AG04449 (cell line): ENCODE data around the gene KDM1A.

ENCODE experiments used
- CTCF ChIA-PET: fragments of 350-600 bp; formaldehyde crosslinking; extraction: SDS; loops from one replicate; lab custom pipeline; 2021; ENCODE audit warnings: antibody characterized with exemption; lab: Yijun Ruan, JAX
- POLR2A ChIA-PET: fragments of 400-600, 350-600 bp; formaldehyde crosslinking; extraction: SDS; loops from one replicate; lab custom pipeline; 2020; ENCODE audit warnings: antibody characterized with exemption, inconsistent platforms; lab: Yijun Ruan, JAX
- DNase-seq: peaks from one replicate; pipeline ENCODE4 v3.0.0-alpha.2; 2010; ENCODE audit warnings: low read depth, low spot score
- H3K4me3 ChIP-seq: 2 replicates; pipeline ENCODE4 v1.5.1; 2011; ENCODE audit warnings: low read depth, mild to moderate bottlenecking, control low read depth, low read length
- CTCF ChIP-seq: IDR thresholded peaks from one replicate; pipeline ENCODE4 v1.5.1; 2011; ENCODE audit warnings: mild to moderate bottlenecking, moderate library complexity, low read length, control low read depth, inconsistent platforms; ENCODE audit not compliant: insufficient read depth; ENCODE audit errors: missing control alignments

Gene KDM1A

GRCh38 chr1:23120383-23120782, 101.1 kb downstream of the KDM1A start:
- DNase-seq = no peak
- H3K4me3 ChIP-seq = no peak overlapping the region
- TF ChIP-seq CTCF = no peak
- POLR2A ChIA-PET = interaction anchor here (0.6 kb wide), 1 partner anchor 28 kb away, joined by 3 read pairs; no protein-coding TSS in a partner anchor
- CTCF ChIA-PET = interaction anchor here (0.8 to 2.9 kb wide), 6 partner anchors 8 to 64 kb away, joined by 3 to 18 read pairs (median 6); no protein-coding TSS in a partner anchor

DNA sequence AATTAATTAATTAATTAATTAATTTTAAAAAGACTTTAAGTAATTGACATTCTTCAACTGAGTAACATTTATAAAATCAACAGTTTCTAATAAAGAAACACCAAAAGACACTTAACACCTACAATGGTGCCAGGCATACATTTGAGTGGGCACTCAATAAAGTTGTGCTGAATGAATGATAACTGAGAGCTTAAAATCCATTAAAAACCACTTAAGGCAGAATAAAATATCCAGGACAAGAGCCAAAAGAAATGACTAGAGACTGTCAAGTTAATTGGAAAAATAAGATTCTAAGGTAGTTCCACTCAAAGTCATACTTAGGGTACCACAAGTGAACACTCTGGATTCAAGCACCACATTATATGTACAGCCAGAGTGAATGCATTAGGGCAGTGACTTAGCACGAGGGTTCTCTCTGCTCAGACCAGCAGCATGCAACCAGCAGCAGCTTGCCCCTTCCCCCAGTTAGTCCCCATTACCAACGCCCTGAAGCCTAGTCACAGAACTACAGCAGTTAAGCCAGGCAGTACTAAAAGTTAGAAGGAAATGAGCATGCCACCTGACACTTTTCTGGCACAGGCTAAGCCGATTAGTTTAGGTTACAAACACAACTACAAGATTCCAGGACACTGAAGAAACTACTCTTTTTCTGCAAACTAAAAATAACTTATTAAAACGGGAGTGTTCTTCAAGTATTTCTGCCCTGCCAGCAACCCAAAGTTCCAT, 102.9 kb downstream of the KDM1A start:
- DNase-seq = no peak
- CTCF ChIA-PET = interaction anchor here (0.7 to 2.9 kb wide), 5 partner anchors 19 to 1158 kb away, joined by 3 to 18 read pairs (median 3); no protein-coding TSS in a partner anchor

DNA sequence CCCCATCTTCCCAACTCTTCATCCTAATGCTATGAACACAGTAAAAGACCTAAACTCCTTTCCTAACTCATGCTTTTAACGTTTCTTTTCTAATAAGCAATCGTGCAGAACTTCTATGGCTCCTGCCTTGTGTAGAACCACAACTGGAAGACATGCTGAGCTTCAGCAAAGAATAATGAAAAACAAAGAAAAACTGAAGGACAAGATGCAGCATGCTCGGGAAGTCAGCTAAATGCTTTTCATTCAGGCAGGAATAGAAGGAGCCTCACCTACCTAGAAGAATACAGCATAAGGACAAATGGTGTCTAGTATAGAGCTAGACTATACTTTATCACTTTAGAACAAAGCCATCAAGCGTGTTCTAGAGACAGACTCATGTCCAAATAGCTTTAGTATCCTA, 103.5 kb downstream of the KDM1A start:
- POLR2A ChIA-PET = no interaction called here
- no peak for TF ChIP-seq CTCF
- no peak for DNase-seq
- no peak overlapping the region for H3K4me3 ChIP-seq
- CTCF ChIA-PET = interaction anchor here (1.0 to 2.1 kb wide), 3 partner anchors 10 to 62 kb away, joined by 3 to 7 read pairs (median 3); no protein-coding TSS in a partner anchor

More for the DNA sequence above, 102.9 kb downstream of the KDM1A start:
- no peak overlapping the region for H3K4me3 ChIP-seq
- no peak for TF ChIP-seq CTCF
- POLR2A ChIA-PET = interaction anchor here (0.8 kb wide), 1 partner anchor 46 kb away, joined by 3 read pairs; no protein-coding TSS in a partner anchor

GRCh38 chr1:23123528-23123927, 104.3 kb downstream of the KDM1A start:
- H3K4me3 ChIP-seq = no peak overlapping the region
- POLR2A ChIA-PET = no interaction called here
- TF ChIP-seq CTCF = no peak
- DNase-seq = no peak
- CTCF ChIA-PET = interaction anchor here (1.0 to 2.1 kb wide), 4 partner anchors 9 to 61 kb away, joined by 3 to 7 read pairs (median 4); no protein-coding TSS in a partner anchor

GRCh38 chr1:23124259-23125026, 105.2 kb downstream of the KDM1A start:
- TF ChIP-seq CTCF = no peak
- no peak overlapping the region for H3K4me3 ChIP-seq
- CTCF ChIA-PET = interaction anchor here (1.5 to 2.1 kb wide), 3 partner anchors 26 to 36 kb away, joined by 4 to 7 read pairs (median 5); no protein-coding TSS in a partner anchor
- DNase-seq = no peak
- POLR2A ChIA-PET = no interaction called here
